Bronchial epithelial cell (primary cell): ENCODE data around the gene KIAA1549. TPM values are rescaled to one million over a fixed set of nuclear protein-coding genes. Genes with fewer than 3 reads are reported as not detected.

Experiments
- DNase-seq: peaks from one replicate; pipeline ENCODE4 v3.0.0-alpha.2; 2010; ENCODE audit warnings: low read depth
- FAIRE-seq: peaks from 2 replicates; lab custom pipeline; 2011; peaks lifted over from hg19 to GRCh38; lab: Jason Lieb, UNC
- H3K27me3 ChIP-seq: 2 replicates; pipeline ENCODE4 v1.5.1; 2011; ENCODE audit warnings: low read length; ENCODE audit not compliant: control insufficient read depth, insufficient read depth
- H3K36me3 ChIP-seq: 2 replicates; pipeline ENCODE4 v1.5.1; 2011; ENCODE audit warnings: low read length; ENCODE audit not compliant: control insufficient read depth, insufficient read depth
- H3K4me3 ChIP-seq: 2 replicates; pipeline ENCODE4 v1.5.1; 2011; ENCODE audit warnings: mild to moderate bottlenecking, low read depth, low read length, control low read depth
- CTCF ChIP-seq: IDR thresholded peaks from 2 replicates; pipeline ENCODE4 v1.5.1; 2011; ENCODE audit warnings: mild to moderate bottlenecking, moderate library complexity, low read length, control low read depth, inconsistent platforms; ENCODE audit not compliant: insufficient read depth, severe bottlenecking
- total RNA-seq: library from RNA; depleted of rRNA; stranded (reverse); fragments of >200 nt; gene quantifications from 2 replicates; pipeline ENCODE4 v1.2.1, GENCODE V29; 2014

Gene KIAA1549
- total RNA-seq, 1 donor from 2014 or later = 0.26 TPM

- Histone ChIP-seq H3K27me3 (no peaks in the 10 kb centered on the region), H3K36me3 (no peaks in the 10 kb centered on the region), H3K4me3 (no peak overlapping the region)
- DNase-seq = no peak
- FAIRE-seq = no peak
- no peak for TF ChIP-seq CTCF
These were observed 152.9 kb downstream of the KIAA1549 start for GRCh38 chr7:138828302-138828701.

GRCh38 chr7:138825049-138825721 is 156.0 kb downstream of the KIAA1549 start:
- H3K27me3 ChIP-seq = no peaks in the 10 kb centered on the region
- no peak overlapping the region for H3K4me3 ChIP-seq
- H3K36me3 ChIP-seq = no peaks in the 10 kb centered on the region
- no peak for TF ChIP-seq CTCF
- FAIRE-seq = no peak
- DNase-seq = no peak

DNA sequence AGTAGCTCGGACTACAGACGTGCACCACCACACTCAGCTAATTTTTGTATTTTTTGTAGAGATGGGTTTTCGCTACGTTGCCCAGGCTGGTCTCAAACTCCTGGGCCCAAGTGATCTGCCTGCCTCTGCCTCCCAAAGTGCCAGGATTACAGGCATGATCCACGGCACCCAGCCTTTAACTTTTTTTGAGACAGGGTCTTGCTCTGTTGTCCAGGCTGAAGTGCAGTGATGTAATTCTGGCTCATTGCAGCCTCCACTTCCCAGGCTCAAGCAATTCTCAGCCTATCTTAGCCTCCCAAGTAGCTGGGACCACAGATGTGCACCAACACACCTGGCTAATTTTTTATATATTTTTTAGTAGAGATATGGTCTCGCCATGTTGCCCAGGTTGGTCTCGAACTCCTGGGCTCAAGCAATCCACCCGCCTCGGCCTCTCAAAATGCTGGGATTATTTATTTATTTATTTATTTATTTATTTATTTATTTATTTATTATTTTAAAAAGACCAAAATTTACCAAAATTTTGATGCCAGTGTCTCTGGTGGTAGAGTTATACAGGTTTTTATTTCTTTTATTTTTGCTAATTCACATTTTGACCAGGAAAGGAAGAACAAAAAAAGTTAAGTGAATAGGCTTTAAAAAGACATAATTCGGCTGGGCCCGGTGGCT is 158.2 kb downstream of the KIAA1549 start:
- Histone ChIP-seq H3K36me3 (no peaks in the 10 kb centered on the region), H3K4me3 (no peak overlapping the region), H3K27me3 (no peaks in the 10 kb centered on the region)
- no peak for TF ChIP-seq CTCF
- FAIRE-seq (no peak), DNase-seq (no peak)

- no peak overlapping the region for H3K4me3 ChIP-seq
- no peak for TF ChIP-seq CTCF
- DNase-seq = no peak
- H3K36me3 ChIP-seq = no peaks in the 10 kb centered on the region
- H3K27me3 ChIP-seq = no peaks in the 10 kb centered on the region
- no peak for FAIRE-seq
These were observed 159.3 kb downstream of the KIAA1549 start for GRCh38 chr7:138821912-138822311.

GRCh38 chr7:138819625-138820024 is 161.6 kb downstream of the KIAA1549 start:
- no peaks in the 10 kb centered on the region for H3K36me3 ChIP-seq
- H3K27me3 ChIP-seq = no peaks in the 10 kb centered on the region
- FAIRE-seq (no peak), DNase-seq (no peak)
- no peak overlapping the region for H3K4me3 ChIP-seq
- TF ChIP-seq CTCF = no peak
